ENCODE data around the gene RALGAPA2.
A peak's percentile ranks its signal among the peaks of the same experiment; 100 is the strongest.

Gene RALGAPA2

DNA sequence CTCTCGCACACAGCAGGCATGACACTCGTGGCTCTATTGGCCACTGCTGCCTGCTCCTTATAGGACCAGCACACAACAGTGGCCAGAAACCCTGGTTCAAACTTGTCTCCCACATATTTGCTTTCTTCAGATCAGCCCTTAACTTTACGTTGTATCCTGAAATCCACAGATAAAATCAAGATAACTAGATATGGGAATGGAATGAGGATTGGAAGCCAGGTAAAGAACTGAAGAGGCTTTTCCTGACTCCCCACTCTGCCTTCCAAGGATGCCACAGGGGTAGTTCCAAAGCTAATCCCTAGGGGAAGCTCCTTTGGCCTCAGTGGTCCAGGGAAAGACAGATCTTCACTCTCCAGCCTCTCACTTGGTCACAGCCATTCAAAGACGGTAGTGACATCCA is 258.1 kb downstream of the RALGAPA2 start:
- Histone ChIP-seq H3K9ac (ENCODE audit: low read depth, low read length) (no peak overlapping the region), H3K27me3 (ENCODE audit: control insufficient read depth, insufficient read depth, low read length) (no peaks in the 10 kb centered on the region), H3K4me2 (ENCODE audit: low read length) (no peak overlapping the region), H3K4me1 (ENCODE audit: control insufficient read depth, insufficient read depth, low read length) (peaks cover 15% of the 10 kb centered on the region), H3K4me3 (ENCODE audit: low read length) (no peak overlapping the region), H3K9me3 (replicated peaks; ENCODE audit: low read length) (no peaks in the 10 kb centered on the region), H3K36me3 (ENCODE audit: insufficient read depth, low read length) (no peaks in the 10 kb centered on the region)

DNA sequence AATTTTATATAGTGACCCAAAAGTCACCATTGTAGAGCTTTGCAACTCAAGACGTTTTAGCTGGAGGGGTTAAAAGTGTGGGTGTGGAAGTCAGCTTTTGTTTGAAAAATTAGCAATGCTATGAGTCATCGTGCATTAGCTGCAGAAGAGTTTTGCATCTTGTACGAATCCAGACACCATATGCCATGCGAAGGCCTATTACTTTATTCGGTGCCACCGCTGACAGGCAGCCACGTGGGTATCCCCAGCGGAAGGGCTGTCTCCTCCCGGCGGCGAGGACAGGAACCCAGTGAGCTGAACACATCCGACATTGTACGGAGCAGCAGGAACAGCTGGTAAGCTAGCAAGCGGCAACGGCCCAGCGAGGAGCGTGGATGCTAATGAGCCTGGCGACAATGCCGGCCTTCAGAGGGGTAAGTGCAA is 260.2 kb downstream of the RALGAPA2 start:
- no peaks in the 10 kb centered on the region for H3K9me3 ChIP-seq (replicated peaks; ENCODE audit: low read length)
- H3K36me3 ChIP-seq (ENCODE audit: insufficient read depth, low read length) = no peaks in the 10 kb centered on the region
- peaks cover 13% of the 10 kb centered on the region for H3K4me1 ChIP-seq (ENCODE audit: control insufficient read depth, insufficient read depth, low read length)
- peak overlapping the region; percentile 77 for H3K4me2 ChIP-seq (ENCODE audit: low read length)
- no peak overlapping the region for H3K9ac ChIP-seq (ENCODE audit: low read depth, low read length)
- no peaks in the 10 kb centered on the region for H3K27me3 ChIP-seq (ENCODE audit: control insufficient read depth, insufficient read depth, low read length)
- peak overlapping the region; percentile 55 for H3K4me3 ChIP-seq (ENCODE audit: low read length)

DNA sequence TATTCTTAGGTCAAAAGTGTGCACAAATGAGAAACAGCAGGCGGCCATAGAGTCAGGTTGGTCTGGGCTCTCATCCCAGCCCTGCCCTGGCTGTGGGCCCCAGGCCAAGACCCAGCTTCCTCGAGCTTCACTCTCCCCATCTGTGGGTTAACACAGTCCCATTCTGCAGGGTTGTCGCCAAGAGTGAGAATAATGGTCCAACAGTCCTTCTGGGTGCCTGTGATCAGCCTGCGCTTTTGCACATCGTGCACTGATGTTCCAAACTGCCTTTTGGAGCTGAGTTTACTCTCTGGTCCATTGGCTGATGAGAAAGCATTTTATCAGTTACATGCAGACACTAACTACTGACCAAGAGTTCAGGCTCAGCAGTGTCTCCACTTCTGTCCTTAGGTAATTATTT is 261.9 kb downstream of the RALGAPA2 start:
- Histone ChIP-seq H3K9ac (ENCODE audit: low read depth, low read length) (no peak overlapping the region), H3K4me3 (ENCODE audit: low read length) (no peak overlapping the region), H3K4me1 (ENCODE audit: control insufficient read depth, insufficient read depth, low read length) (peaks cover 13% of the 10 kb centered on the region), H3K27me3 (ENCODE audit: control insufficient read depth, insufficient read depth, low read length) (no peaks in the 10 kb centered on the region), H3K36me3 (ENCODE audit: insufficient read depth, low read length) (no peaks in the 10 kb centered on the region), H3K9me3 (replicated peaks; ENCODE audit: low read length) (no peaks in the 10 kb centered on the region), H3K4me2 (ENCODE audit: low read length) (no peak overlapping the region)

DNA sequence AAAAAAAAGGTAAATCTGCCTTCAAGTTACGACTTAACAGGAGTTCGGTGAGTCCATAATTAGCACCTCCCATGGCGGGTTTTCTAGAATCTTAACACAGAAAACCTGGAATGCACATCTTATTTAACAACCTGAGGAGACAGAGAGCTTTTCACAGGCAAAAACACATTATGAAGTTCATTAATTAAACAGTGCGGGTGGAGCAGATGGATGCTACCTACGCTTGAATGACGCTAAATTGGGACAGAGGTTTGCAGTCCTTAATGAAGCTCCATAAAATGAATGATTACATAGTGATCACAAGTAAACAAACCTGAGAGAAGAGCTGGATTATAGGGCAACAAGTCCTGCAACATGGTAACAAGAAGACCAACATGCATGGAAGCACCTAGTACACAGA is 263.6 kb downstream of the RALGAPA2 start:
- no peaks in the 10 kb centered on the region for H3K36me3 ChIP-seq (ENCODE audit: insufficient read depth, low read length)
- peaks cover 13% of the 10 kb centered on the region for H3K4me1 ChIP-seq (ENCODE audit: control insufficient read depth, insufficient read depth, low read length)
- H3K27me3 ChIP-seq (ENCODE audit: control insufficient read depth, insufficient read depth, low read length) = no peaks in the 10 kb centered on the region
- H3K9me3 ChIP-seq (replicated peaks; ENCODE audit: low read length) = no peaks in the 10 kb centered on the region
- no peak overlapping the region for H3K4me2 ChIP-seq (ENCODE audit: low read length)
- H3K4me3 ChIP-seq (ENCODE audit: low read length) = no peak overlapping the region
- H3K9ac ChIP-seq (ENCODE audit: low read depth, low read length) = no peak overlapping the region

- no peaks in the 10 kb centered on the region for H3K27me3 ChIP-seq (ENCODE audit: control insufficient read depth, insufficient read depth, low read length)
- no peaks in the 10 kb centered on the region for H3K9me3 ChIP-seq (replicated peaks; ENCODE audit: low read length)
- no peak overlapping the region for H3K4me2 ChIP-seq (ENCODE audit: low read length)
- no peak overlapping the region for H3K9ac ChIP-seq (ENCODE audit: low read depth, low read length)
- H3K36me3 ChIP-seq (ENCODE audit: insufficient read depth, low read length) = no peaks in the 10 kb centered on the region
- peaks cover 4% of the 10 kb centered on the region for H3K4me1 ChIP-seq (ENCODE audit: control insufficient read depth, insufficient read depth, low read length)
- H3K4me3 ChIP-seq (ENCODE audit: low read length) = no peak overlapping the region
Observed at GRCh38 chr20:20447196-20447595, 265.2 kb downstream of the RALGAPA2 start.

DNA sequence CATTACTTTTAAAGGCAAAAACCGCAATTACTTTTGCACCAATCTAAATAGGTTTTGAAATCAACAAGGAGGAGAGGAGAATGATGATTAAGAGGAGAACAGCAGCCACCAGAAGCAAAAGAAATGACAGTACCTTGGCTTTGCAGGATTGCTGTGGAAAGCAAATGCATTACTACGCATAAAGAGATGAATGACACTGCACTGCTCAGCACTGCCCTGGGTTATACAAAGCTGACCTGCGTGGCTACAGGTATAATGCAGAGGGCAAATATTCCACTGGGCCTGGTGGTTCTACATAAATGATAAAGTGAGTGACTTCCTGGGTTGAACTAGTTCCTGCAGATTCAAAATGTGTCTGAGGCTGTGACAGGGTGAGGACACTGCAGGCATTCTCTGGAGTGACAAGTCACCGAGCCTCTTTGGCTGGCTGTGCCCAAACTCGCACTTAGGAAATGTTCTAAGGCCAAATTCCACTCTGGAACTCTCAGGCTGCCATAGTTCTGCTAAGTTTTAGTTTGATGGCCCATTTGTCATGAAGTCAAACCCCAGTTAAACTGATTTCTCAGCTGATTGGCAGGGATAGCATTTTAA is 265.9 kb downstream of the RALGAPA2 start:
- Histone ChIP-seq H3K4me2 (ENCODE audit: low read length) (no peak overlapping the region), H3K36me3 (ENCODE audit: insufficient read depth, low read length) (no peaks in the 10 kb centered on the region), H3K27me3 (ENCODE audit: control insufficient read depth, insufficient read depth, low read length) (no peaks in the 10 kb centered on the region), H3K9ac (ENCODE audit: low read depth, low read length) (no peak overlapping the region), H3K9me3 (replicated peaks; ENCODE audit: low read length) (no peaks in the 10 kb centered on the region), H3K4me3 (ENCODE audit: low read length) (no peak overlapping the region), H3K4me1 (ENCODE audit: control insufficient read depth, insufficient read depth, low read length) (no peaks in the 10 kb centered on the region)

GRCh38 chr20:20446001-20446400 is 266.4 kb downstream of the RALGAPA2 start:
- Histone ChIP-seq H3K27me3 (ENCODE audit: control insufficient read depth, insufficient read depth, low read length) (no peaks in the 10 kb centered on the region), H3K9ac (ENCODE audit: low read depth, low read length) (no peak overlapping the region), H3K4me1 (ENCODE audit: control insufficient read depth, insufficient read depth, low read length) (no peaks in the 10 kb centered on the region)

GRCh38 chr20:20443504-20443903 is 268.9 kb downstream of the RALGAPA2 start:
- Histone ChIP-seq H3K4me1 (ENCODE audit: control insufficient read depth, insufficient read depth, low read length) (no peaks in the 10 kb centered on the region), H3K27me3 (ENCODE audit: control insufficient read depth, insufficient read depth, low read length) (no peaks in the 10 kb centered on the region), H3K4me3 (ENCODE audit: low read length) (no peak overlapping the region), H3K4me2 (ENCODE audit: low read length) (no peak overlapping the region), H3K9ac (ENCODE audit: low read depth, low read length) (no peak overlapping the region), H3K36me3 (ENCODE audit: insufficient read depth, low read length) (no peaks in the 10 kb centered on the region), H3K9me3 (replicated peaks; ENCODE audit: low read length) (no peaks in the 10 kb centered on the region)

More at GRCh38 chr20:20446001-20446400, 266.4 kb downstream of the RALGAPA2 start:
- no peak overlapping the region for H3K4me3 ChIP-seq (ENCODE audit: low read length)
- H3K9me3 ChIP-seq (replicated peaks; ENCODE audit: low read length) = no peaks in the 10 kb centered on the region
- no peak overlapping the region for H3K4me2 ChIP-seq (ENCODE audit: low read length)
- H3K36me3 ChIP-seq (ENCODE audit: insufficient read depth, low read length) = no peaks in the 10 kb centered on the region

DNA sequence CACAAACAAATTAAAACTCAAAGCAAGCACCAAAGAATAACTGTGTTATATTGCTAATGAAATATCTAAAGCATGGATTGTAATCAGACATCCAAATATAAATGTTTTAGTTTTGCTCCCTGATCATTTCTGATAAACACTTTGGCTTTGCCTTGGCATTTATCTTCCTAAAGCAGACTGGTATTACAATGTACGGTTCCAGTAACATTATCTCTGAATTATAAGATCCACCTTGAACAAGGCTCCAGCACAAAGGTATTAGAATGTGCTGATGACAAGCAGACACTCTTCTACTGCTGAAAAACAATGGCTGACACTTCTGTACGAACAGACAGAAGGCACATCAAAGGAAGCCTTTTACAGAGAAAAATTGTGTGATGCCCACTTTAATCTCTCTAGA is 270.0 kb downstream of the RALGAPA2 start:
- Histone ChIP-seq H3K27me3 (ENCODE audit: control insufficient read depth, insufficient read depth, low read length) (no peaks in the 10 kb centered on the region), H3K9me3 (replicated peaks; ENCODE audit: low read length) (no peaks in the 10 kb centered on the region), H3K36me3 (ENCODE audit: insufficient read depth, low read length) (no peaks in the 10 kb centered on the region), H3K4me2 (ENCODE audit: low read length) (no peak overlapping the region), H3K9ac (ENCODE audit: low read depth, low read length) (no peak overlapping the region), H3K4me1 (ENCODE audit: control insufficient read depth, insufficient read depth, low read length) (no peaks in the 10 kb centered on the region), H3K4me3 (ENCODE audit: low read length) (no peak overlapping the region)

DNA sequence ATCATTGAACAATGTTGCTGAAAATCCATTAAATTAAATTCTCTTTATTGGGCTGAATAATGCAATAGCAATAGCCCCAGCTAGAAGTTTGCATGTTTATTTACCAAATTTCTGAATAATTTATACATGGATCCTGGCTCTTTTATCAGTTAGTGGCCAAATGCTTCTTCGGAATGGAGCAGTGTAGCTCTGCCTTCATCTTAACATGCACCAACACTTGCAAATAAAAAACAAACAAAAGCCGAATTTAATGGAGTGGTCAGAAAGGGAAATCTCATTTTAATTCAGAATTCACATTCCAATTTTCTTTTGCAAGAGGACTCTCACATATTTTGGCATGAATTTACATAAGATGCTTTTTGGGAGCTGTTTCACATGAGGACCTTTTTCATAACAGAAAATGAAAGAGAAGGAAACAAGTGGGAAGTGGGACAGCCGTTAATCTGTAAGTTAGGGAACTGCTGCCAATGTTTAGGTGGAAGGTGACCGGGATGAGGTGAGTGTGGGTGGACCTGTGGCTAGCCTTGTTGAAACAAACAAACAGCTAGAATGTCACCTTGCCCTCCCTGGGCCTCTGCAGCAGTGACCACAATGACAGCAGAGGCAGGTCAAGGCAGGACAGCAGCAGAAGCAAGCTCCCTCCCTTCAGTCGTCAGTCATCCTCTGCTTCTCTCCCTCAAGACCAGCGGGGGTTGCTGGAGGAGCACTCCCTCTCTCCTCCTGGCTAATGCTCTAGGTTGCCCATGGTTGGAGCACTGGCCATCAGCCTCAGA is 271.4 kb downstream of the RALGAPA2 start:
- Histone ChIP-seq H3K9me3 (replicated peaks; ENCODE audit: low read length) (no peaks in the 10 kb centered on the region), H3K4me1 (ENCODE audit: control insufficient read depth, insufficient read depth, low read length) (no peaks in the 10 kb centered on the region), H3K27me3 (ENCODE audit: control insufficient read depth, insufficient read depth, low read length) (no peaks in the 10 kb centered on the region), H3K4me2 (ENCODE audit: low read length) (no peak overlapping the region), H3K9ac (ENCODE audit: low read depth, low read length) (no peak overlapping the region), H3K36me3 (ENCODE audit: insufficient read depth, low read length) (no peaks in the 10 kb centered on the region), H3K4me3 (ENCODE audit: low read length) (no peak overlapping the region)

- H3K9me3 ChIP-seq (replicated peaks; ENCODE audit: low read length) = no peaks in the 10 kb centered on the region
- H3K9ac ChIP-seq (ENCODE audit: low read depth, low read length) = no peak overlapping the region
- H3K4me3 ChIP-seq (ENCODE audit: low read length) = no peak overlapping the region
- no peaks in the 10 kb centered on the region for H3K27me3 ChIP-seq (ENCODE audit: control insufficient read depth, insufficient read depth, low read length)
- H3K4me2 ChIP-seq (ENCODE audit: low read length) = no peak overlapping the region
- no peaks in the 10 kb centered on the region for H3K36me3 ChIP-seq (ENCODE audit: insufficient read depth, low read length)
- H3K4me1 ChIP-seq (ENCODE audit: control insufficient read depth, insufficient read depth, low read length) = no peaks in the 10 kb centered on the region
Observed at GRCh38 chr20:20440481-20440880, 272.0 kb downstream of the RALGAPA2 start.
